CD14-positive monocyte (primary cell): ENCODE data around the gene SLC25A52. TPM values are rescaled to one million over a fixed set of nuclear protein-coding genes. Genes with fewer than 3 reads are reported as not detected.

Experiments
- DNase-seq, 3 donors: peaks; one replicate each; pipeline ENCODE4 v3.0.0-alpha.2; 2011 to 2022
- H2AFZ ChIP-seq: 2 replicates; pipeline ENCODE4 v1.6.0; 2012; ENCODE audit warnings: mild to moderate bottlenecking, low read depth, low read length, inconsistent platforms; ENCODE audit not compliant: insufficient read depth, poor library complexity, severe bottlenecking
- H3K27ac ChIP-seq, 2 donors: 1 replicate in 1 of 2; 2 replicates in 1 of 2; pipeline ENCODE4 v1.5.1; 2012 to 2013; ENCODE audit warnings: low read length in 2 of 2, control low read depth in 1 of 2, inconsistent platforms in 1 of 2, low read depth in 1 of 2, mild to moderate bottlenecking in 1 of 2
- H3K27me3 ChIP-seq, 2 donors: one replicate each; pipeline versions ENCODE4 v1.6.0 to v1.6.1; 2011 to 2013; ENCODE audit warnings: low read length in 2 of 2; ENCODE audit not compliant: control insufficient read depth in 2 of 2, insufficient read depth in 2 of 2
- H3K36me3 ChIP-seq, 2 donors: replicated peaks in 1 of 2; 1 replicate in 1 of 2; 2 replicates in 1 of 2; pipeline versions ENCODE4 v1.5.1 to v1.6.1; 2012 to 2013; ENCODE audit warnings: low read length in 2 of 2, control low read depth in 1 of 2, inconsistent platforms in 1 of 2, mild to moderate bottlenecking in 1 of 2; ENCODE audit not compliant: insufficient read depth in 2 of 2, control insufficient read depth in 1 of 2
- H3K4me1 ChIP-seq, 2 donors: 1 replicate in 1 of 2; 2 replicates in 1 of 2; pipeline versions ENCODE4 v1.5.1 to v1.6.1; 2012 to 2013; ENCODE audit warnings: low read length in 2 of 2, control low read depth in 1 of 2, inconsistent platforms in 1 of 2, mild to moderate bottlenecking in 1 of 2, moderate library complexity in 1 of 2; ENCODE audit not compliant: insufficient read depth in 2 of 2, control insufficient read depth in 1 of 2
- H3K4me2 ChIP-seq: replicated peaks from 2 replicates; pipeline ENCODE3; 2012; ENCODE audit warnings: low read length, moderate library complexity, mild to moderate bottlenecking; ENCODE audit not compliant: poor library complexity, severe bottlenecking; ENCODE audit errors: extremely low read depth
- H3K4me3 ChIP-seq, 3 experiments: fragments of 200-600 bp in 1 of 3; sonication (generic) in 1 of 3; replicated peaks in 1 of 3; 1 replicate in 2 of 3; 2 replicates in 1 of 3; pipeline ENCODE4 v1.5.1; 2011 to 2013; ENCODE audit warnings: low read length in 3 of 3, mild to moderate bottlenecking in 3 of 3, control low read depth in 2 of 3, low read depth in 2 of 3, inconsistent platforms in 1 of 3, moderate library complexity in 1 of 3
- H3K79me2 ChIP-seq: 2 replicates; pipeline ENCODE4 v1.6.0; 2012; ENCODE audit warnings: mild to moderate bottlenecking, control low read depth, inconsistent platforms, low read length, moderate library complexity; ENCODE audit not compliant: insufficient read depth
- H3K9ac ChIP-seq: 2 replicates; pipeline ENCODE4 v1.6.0; 2017; ENCODE audit warnings: low read length, mild to moderate bottlenecking; ENCODE audit not compliant: insufficient read depth, poor library complexity, severe bottlenecking
- H3K9me3 ChIP-seq, 2 donors: replicated peaks in 1 of 2; 1 replicate in 1 of 2; 2 replicates in 1 of 2; pipeline versions ENCODE4 v1.5.1 to v1.6.1; 2012 to 2013; ENCODE audit warnings: low read length in 2 of 2, control low read depth in 1 of 2; ENCODE audit not compliant: control insufficient read depth in 1 of 2, insufficient read depth in 1 of 2
- H4K20me1 ChIP-seq: 2 replicates; pipeline ENCODE4 v1.6.0; 2012; ENCODE audit warnings: mild to moderate bottlenecking, low read length, control low read depth, moderate library complexity; ENCODE audit not compliant: insufficient read depth
- H3K27ac Mint-ChIP-seq, 7 donors: one replicate each; pipeline ENCODE4 v1.8.0; 2020; ENCODE audit warnings: mild to moderate bottlenecking in 7 of 7, mixed read lengths in 7 of 7, moderate library complexity in 6 of 7, inconsistent platforms in 2 of 7
- H3K27me3 Mint-ChIP-seq, 3 donors: one replicate each; pipeline ENCODE4 v1.8.0; 2021 to 2022; ENCODE audit warnings: low read depth in 3 of 3, mild to moderate bottlenecking in 3 of 3, mixed read lengths in 3 of 3, moderate library complexity in 3 of 3, inconsistent platforms in 1 of 3
- H3K36me3 Mint-ChIP-seq, 2 donors: one replicate each; pipeline ENCODE4 v1.8.0; 2020; ENCODE audit warnings: mixed read lengths in 2 of 2, inconsistent platforms in 1 of 2, mild to moderate bottlenecking in 1 of 2
- H3K4me1 Mint-ChIP-seq: one replicate; pipeline ENCODE4 v1.8.0; 2020; ENCODE audit warnings: mild to moderate bottlenecking, mixed read lengths
- H3K4me3 Mint-ChIP-seq, 2 donors: one replicate each; pipeline ENCODE4 v1.8.0; 2020; ENCODE audit warnings: mild to moderate bottlenecking in 2 of 2, mixed read lengths in 2 of 2, moderate library complexity in 1 of 2
- H3K9me3 Mint-ChIP-seq, 7 donors: one replicate each; pipeline ENCODE4 v1.8.0; 2020 to 2022; ENCODE audit warnings: mixed read lengths in 7 of 7, mild to moderate bottlenecking in 6 of 7, moderate library complexity in 6 of 7, inconsistent platforms in 2 of 7
- WGBS: methylation state at CpG from one replicate; pipeline ENCODE4 v1.1.5; 2013; ENCODE audit warnings: missing lambda C conversion rate; ENCODE audit not compliant: insufficient coverage; 5-methylcytosine and 5-hydroxymethylcytosine counted together
- intact Hi-C, 2 donors: fragments of 100-400 bp; cut with micrococcal nuclease; formaldehyde crosslinking; loops; one replicate each; pipeline versions ENCODE4 v1.15.0 to v1.15.1; 2023
- polyA plus RNA-seq, 3 donors: library from polyadenylated mRNA; depleted of rRNA in 1 of 3; unstranded in 2 of 3; stranded (reverse) in 1 of 3; fragments of 300-500 nt in 2 of 3; fragments of >200 nt in 1 of 3; fragmentation: Illumina TruSeq in 2 of 3; gene quantifications; 1 replicate in 2 of 3; 2 replicates in 1 of 3; pipeline ENCODE4 v1.2.3, GENCODE V29; 2012 to 2021
- TF ChIP-seq, protein P1 (sequence below): fragments of 200-600 bp; IDR thresholded peaks from one replicate; pipeline ENCODE4 v1.8.0; 2022; ENCODE audit warnings: antibody characterized with exemption, mild to moderate bottlenecking

The SLC25A52 gene
- polyA plus RNA-seq, 3 donors, result not detected

DNA sequence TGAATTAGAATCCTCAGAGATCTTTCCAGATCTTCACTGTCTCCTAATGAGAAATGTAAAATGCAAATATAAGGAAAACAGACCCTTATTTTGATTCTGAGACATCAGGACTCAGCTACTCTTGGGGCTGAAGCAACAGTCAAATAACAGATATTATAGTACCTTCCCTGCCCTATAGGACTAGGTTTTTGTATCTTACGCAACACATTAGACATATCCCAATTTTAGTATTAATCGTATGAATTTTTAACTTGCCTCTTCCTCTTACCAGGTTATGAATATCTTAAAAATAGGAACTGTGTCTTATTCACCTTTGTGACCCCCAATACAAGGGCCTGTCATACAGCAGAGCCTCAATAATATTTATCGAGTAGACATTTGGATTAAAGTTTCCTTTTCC is 12.0 kb upstream of the SLC25A52 start:
- Histone ChIP-seq H3K9ac (no peak overlapping the region), H3K79me2 (no peaks in the 10 kb centered on the region), H2AFZ (no peak overlapping the region), H4K20me1 (no peaks in the 10 kb centered on the region), H3K4me3 (no peak overlapping the region), H3K9me3 (peaks cover 2 to 4% of the 10 kb centered on the region in 2 donors), H3K4me2 (no peak overlapping the region), H3K27me3 (no peaks in the 10 kb centered on the region), H3K4me1 (no peaks in the 10 kb centered on the region), H3K36me3 (no peaks in the 10 kb centered on the region), H3K27ac (no peak overlapping the region)
- H3K36me3 Mint-ChIP-seq, result no peaks in the 10 kb centered on the region
- peaks cover 0 to 3% (median 2%) of the 10 kb centered on the region in 3 donors for H3K27me3 Mint-ChIP-seq
- intact Hi-C loops, result no loop called here
- TF ChIP-seq, protein P1, sequence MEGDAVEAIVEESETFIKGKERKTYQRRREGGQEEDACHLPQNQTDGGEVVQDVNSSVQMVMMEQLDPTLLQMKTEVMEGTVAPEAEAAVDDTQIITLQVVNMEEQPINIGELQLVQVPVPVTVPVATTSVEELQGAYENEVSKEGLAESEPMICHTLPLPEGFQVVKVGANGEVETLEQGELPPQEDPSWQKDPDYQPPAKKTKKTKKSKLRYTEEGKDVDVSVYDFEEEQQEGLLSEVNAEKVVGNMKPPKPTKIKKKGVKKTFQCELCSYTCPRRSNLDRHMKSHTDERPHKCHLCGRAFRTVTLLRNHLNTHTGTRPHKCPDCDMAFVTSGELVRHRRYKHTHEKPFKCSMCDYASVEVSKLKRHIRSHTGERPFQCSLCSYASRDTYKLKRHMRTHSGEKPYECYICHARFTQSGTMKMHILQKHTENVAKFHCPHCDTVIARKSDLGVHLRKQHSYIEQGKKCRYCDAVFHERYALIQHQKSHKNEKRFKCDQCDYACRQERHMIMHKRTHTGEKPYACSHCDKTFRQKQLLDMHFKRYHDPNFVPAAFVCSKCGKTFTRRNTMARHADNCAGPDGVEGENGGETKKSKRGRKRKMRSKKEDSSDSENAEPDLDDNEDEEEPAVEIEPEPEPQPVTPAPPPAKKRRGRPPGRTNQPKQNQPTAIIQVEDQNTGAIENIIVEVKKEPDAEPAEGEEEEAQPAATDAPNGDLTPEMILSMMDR, result no peak
- peaks cover 0 to 3% (median 2%) of the 10 kb centered on the region in 7 donors for H3K9me3 Mint-ChIP-seq
- no peak overlapping the region for H3K27ac Mint-ChIP-seq
- no CpG with 5 or more reads among the region's 3 CpGs for WGBS
- H3K4me3 Mint-ChIP-seq, result no peak overlapping the region
- DNase-seq, result no peak
- H3K4me1 Mint-ChIP-seq, result no peaks in the 10 kb centered on the region

DNA sequence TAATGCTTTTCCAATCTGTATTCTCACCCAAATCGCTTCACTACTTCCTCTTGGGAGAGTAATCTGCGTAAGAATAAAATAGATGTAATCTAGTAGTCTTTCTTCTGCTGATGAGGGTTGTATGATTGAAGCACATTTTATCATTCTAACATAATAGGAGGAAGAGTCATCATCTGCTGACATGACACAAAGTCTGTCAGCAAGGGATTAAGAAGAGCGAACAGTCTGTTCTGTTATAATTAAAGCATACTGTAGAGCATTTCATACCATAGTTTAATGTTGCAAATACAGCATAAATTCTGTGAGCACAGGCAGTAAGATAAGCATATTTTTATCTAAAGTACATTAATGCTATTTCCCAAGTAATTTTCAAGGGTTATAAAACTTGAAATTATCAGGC is 10.4 kb downstream of the SLC25A52 start:
- H3K9me3 Mint-ChIP-seq, result no peaks in the 10 kb centered on the region
- TF ChIP-seq, protein P1, result no peak
- Histone ChIP-seq H3K4me3 (no peak overlapping the region), H3K9me3 (no peaks in the 10 kb centered on the region), H4K20me1 (no peaks in the 10 kb centered on the region), H3K27ac (no peak overlapping the region), H3K9ac (no peak overlapping the region), H3K27me3 (no peaks in the 10 kb centered on the region), H3K4me2 (no peak overlapping the region), H3K79me2 (no peaks in the 10 kb centered on the region), H3K4me1 (no peaks in the 10 kb centered on the region), H3K36me3 (no peaks in the 10 kb centered on the region), H2AFZ (no peak overlapping the region)
- H3K36me3 Mint-ChIP-seq, result no peaks in the 10 kb centered on the region
- no peaks in the 10 kb centered on the region for H3K4me1 Mint-ChIP-seq
- intact Hi-C loops, result no loop called here
- peaks cover 0 to 1% (median 0%) of the 10 kb centered on the region in 3 donors for H3K27me3 Mint-ChIP-seq
- WGBS, result no CpG with 5 or more reads among the region's 3 CpGs
- H3K4me3 Mint-ChIP-seq, result no peak overlapping the region
- no peak overlapping the region for H3K27ac Mint-ChIP-seq
- no peak for DNase-seq
